Measurements from ENCODE around the gene MCC.
A peak's percentile ranks its signal among the peaks of the same experiment; 100 is the strongest.

The MCC gene

DNA sequence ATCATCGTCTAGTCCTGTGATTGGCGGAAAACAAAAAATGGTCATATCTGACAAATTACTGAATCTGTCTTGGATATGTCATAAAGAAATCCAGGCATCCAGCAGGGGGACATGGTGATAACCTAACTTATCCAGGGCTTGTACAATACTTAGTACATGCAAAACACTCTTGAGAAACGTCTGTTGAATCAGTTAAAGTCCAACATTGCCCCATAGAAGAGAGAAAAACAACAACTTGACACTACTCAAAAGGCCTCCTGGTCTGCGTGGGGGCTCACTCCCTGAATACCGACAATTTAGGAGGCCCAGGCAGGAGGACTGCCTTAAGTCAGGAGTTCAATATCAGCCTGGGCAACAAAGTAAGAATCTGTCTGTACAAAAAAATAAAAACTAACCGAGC, 294.1 kb downstream of the MCC start:
- Mint-ChIP-seq H3K9me3 (peaks cover 32% of the 10 kb centered on the region), H3K27ac (no peak overlapping the region), H3K27me3 (ENCODE audit: low read depth, poor library complexity) (no peaks in the 10 kb centered on the region), H3K4me1 (peaks cover 47% of the 10 kb centered on the region), H3K36me3 (ENCODE audit: low read depth) (peaks cover 57% of the 10 kb centered on the region), H3K4me3 (no peak overlapping the region)
- no peak for DNase-seq
- TF ChIP-seq, protein P1, sequence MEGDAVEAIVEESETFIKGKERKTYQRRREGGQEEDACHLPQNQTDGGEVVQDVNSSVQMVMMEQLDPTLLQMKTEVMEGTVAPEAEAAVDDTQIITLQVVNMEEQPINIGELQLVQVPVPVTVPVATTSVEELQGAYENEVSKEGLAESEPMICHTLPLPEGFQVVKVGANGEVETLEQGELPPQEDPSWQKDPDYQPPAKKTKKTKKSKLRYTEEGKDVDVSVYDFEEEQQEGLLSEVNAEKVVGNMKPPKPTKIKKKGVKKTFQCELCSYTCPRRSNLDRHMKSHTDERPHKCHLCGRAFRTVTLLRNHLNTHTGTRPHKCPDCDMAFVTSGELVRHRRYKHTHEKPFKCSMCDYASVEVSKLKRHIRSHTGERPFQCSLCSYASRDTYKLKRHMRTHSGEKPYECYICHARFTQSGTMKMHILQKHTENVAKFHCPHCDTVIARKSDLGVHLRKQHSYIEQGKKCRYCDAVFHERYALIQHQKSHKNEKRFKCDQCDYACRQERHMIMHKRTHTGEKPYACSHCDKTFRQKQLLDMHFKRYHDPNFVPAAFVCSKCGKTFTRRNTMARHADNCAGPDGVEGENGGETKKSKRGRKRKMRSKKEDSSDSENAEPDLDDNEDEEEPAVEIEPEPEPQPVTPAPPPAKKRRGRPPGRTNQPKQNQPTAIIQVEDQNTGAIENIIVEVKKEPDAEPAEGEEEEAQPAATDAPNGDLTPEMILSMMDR (IDR thresholded peaks at IDR 0.05), result no peak

DNA sequence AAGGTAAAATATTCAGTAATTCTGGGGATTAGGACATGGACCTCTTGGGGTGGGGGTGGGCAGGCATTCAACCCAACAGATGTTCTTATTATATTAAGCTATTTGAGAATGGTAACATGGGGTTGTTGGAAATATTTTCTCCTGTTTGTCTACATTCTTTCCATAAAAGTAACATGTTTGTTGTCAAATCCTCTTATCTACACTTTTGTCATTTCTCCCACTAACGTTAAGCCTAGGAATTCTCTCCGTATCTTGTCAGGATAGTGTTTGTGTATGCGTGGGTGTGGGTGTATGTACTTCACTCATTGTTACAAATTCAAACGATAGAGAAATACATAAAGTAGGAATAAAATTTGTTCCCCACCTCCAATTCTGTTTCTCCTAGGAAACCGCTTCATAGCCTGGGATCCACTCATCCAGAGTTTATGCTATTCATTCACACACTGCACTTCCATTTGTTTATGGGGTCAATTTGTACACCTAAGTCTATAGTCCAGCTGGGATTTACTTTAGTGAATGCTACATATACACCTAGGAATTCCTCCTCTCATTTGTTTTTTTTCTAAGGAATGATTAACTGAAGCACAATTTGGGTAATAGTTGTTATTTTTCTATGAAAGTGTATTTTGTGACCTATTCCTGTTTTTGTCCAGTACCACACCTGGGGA, 294.8 kb downstream of the MCC start:
- Mint-ChIP-seq H3K4me1 (peaks cover 46% of the 10 kb centered on the region), H3K9me3 (peaks cover 32% of the 10 kb centered on the region), H3K36me3 (ENCODE audit: low read depth) (peaks cover 57% of the 10 kb centered on the region), H3K4me3 (no peak overlapping the region), H3K27me3 (ENCODE audit: low read depth, poor library complexity) (no peaks in the 10 kb centered on the region), H3K27ac (no peak overlapping the region)
- no peak for DNase-seq
- TF ChIP-seq, protein P1 (IDR thresholded peaks at IDR 0.05), result no peak

DNA sequence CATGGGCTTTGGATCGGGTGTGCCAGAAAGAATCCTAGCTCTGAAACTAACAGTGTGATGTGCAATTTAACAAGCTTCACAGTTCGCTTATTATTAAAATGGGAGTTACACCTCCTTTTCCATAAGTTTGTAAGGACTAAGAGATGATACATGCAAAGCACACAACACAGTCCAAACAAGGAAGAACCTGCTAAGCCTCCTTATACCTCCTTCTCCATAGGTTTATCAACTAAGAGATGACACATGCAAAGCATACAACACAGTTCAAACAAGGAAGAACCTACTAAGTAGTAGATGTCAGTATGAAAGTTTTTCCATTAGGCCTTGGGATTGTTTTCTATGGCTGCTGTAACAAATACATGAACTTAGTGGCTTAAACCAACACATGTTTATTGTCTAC, 295.7 kb downstream of the MCC start:
- peaks cover 57% of the 10 kb centered on the region for H3K36me3 Mint-ChIP-seq (ENCODE audit: low read depth)
- H3K4me3 Mint-ChIP-seq, result no peak overlapping the region
- no peak for DNase-seq
- no peaks in the 10 kb centered on the region for H3K27me3 Mint-ChIP-seq (ENCODE audit: low read depth, poor library complexity)
- no peak overlapping the region for H3K27ac Mint-ChIP-seq
- TF ChIP-seq, protein P1 (IDR thresholded peaks at IDR 0.05), result no peak
- H3K9me3 Mint-ChIP-seq, result peaks cover 32% of the 10 kb centered on the region
- H3K4me1 Mint-ChIP-seq, result peaks cover 41% of the 10 kb centered on the region

DNA sequence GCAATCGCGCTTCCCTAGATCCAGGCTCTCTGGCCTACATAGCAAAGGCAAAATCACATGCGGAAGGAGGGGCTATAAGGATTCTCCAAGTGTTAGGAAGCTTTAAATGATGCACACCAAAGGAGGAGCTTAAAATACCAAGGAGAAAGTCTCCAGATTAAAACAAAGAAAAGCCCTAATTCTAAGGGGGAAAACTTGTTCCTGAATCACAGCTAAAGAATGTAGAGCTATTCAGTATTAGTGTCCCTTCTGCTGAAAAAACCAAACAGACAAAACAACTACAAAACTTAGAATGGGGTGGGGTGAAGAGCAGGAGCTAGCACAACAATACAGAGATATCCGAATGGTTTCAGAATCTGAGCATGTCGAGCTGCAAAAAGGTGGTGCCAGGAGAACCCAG, 297.9 kb downstream of the MCC start:
- Mint-ChIP-seq H3K9me3 (peaks cover 32% of the 10 kb centered on the region), H3K27ac (peak overlapping the region; percentile 91), H3K4me3 (no peak overlapping the region), H3K4me1 (peaks cover 42% of the 10 kb centered on the region), H3K27me3 (ENCODE audit: low read depth, poor library complexity) (no peaks in the 10 kb centered on the region), H3K36me3 (ENCODE audit: low read depth) (peaks cover 48% of the 10 kb centered on the region)
- TF ChIP-seq, protein P1 (IDR thresholded peaks at IDR 0.05), result no peak
- no peak for DNase-seq

DNA sequence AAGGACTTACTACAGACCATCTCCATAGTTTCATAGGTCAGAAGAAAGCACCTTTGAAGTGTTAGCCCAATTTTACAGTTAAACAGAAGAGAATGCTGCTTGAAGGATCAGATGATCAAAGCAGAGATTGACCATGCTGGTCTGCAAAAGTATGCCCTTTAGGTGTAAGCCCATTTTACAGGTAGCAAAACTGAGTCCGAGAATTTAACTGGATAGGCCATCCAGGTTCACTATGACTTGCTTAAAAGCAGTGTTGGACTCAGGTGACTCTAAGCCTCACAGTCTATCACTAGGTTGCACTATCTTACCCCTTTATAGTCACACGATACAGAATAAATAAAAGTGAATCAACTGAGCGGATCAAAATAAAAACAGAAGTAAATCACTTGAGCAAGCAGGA, 299.0 kb downstream of the MCC start:
- Mint-ChIP-seq H3K36me3 (ENCODE audit: low read depth) (peaks cover 37% of the 10 kb centered on the region), H3K4me1 (peaks cover 38% of the 10 kb centered on the region), H3K9me3 (peaks cover 28% of the 10 kb centered on the region)

More for the DNA sequence above, 299.0 kb downstream of the MCC start:
- no peak overlapping the region for H3K4me3 Mint-ChIP-seq
- no peak for DNase-seq
- no peaks in the 10 kb centered on the region for H3K27me3 Mint-ChIP-seq (ENCODE audit: low read depth, poor library complexity)
- TF ChIP-seq, protein P1 (IDR thresholded peaks at IDR 0.05), result no peak
- H3K27ac Mint-ChIP-seq, result peak overlapping the region; percentile 26
